IPS-18a (cell line): ENCODE data around the gene SUZ12.
A peak's percentile ranks its signal among the peaks of the same experiment; 100 is the strongest.
"Not testable (repeated sequence)": the region's sequence is repeated elsewhere in the genome, so short reads cannot be mapped to it uniquely, and the experiment has no call there.

Experiments
- H3K27ac ChIP-seq: one replicate; pipeline ENCODE4 v1.5.1; 2013; ENCODE audit warnings: low read length
- H3K27me3 ChIP-seq: one replicate; pipeline ENCODE4 v1.6.1; 2013; ENCODE audit warnings: mild to moderate bottlenecking, low read length; ENCODE audit not compliant: control insufficient read depth, insufficient read depth
- H3K36me3 ChIP-seq: one replicate; pipeline ENCODE4 v1.6.1; 2013; ENCODE audit warnings: low read depth, low read length; ENCODE audit not compliant: control insufficient read depth
- H3K4me1 ChIP-seq: one replicate; pipeline ENCODE4 v1.6.1; 2013; ENCODE audit warnings: low read depth, low read length; ENCODE audit not compliant: control insufficient read depth
- H3K4me3 ChIP-seq: one replicate; pipeline ENCODE4 v1.5.1; 2013; ENCODE audit warnings: low read length
- H3K9ac ChIP-seq: one replicate; pipeline ENCODE4 v1.6.1; 2013; ENCODE audit warnings: mild to moderate bottlenecking, low read length, moderate library complexity
- H3K9me3 ChIP-seq: one replicate; pipeline ENCODE4 v1.6.1; 2013; ENCODE audit warnings: low read depth, low read length; ENCODE audit not compliant: control insufficient read depth

The SUZ12 gene

GRCh38 chr17:31917721-31918120 lies 19.1 kb upstream of the SUZ12 start:
- not testable (repeated sequence) for H3K4me1 ChIP-seq, H3K27me3 ChIP-seq, H3K27ac ChIP-seq, H3K36me3 ChIP-seq, H3K9ac ChIP-seq, H3K9me3 ChIP-seq, H3K4me3 ChIP-seq

GRCh38 chr17:31918701-31919128 lies 18.1 kb upstream of the SUZ12 start:
- Histone ChIP-seq H3K27me3 (no peaks in the 10 kb centered on the region), H3K9me3 (no peaks in the 10 kb centered on the region), H3K27ac (no peak overlapping the region)

GRCh38 chr17:31919802-31920525 lies 16.8 kb upstream of the SUZ12 start:
- Histone ChIP-seq H3K27ac (no peak overlapping the region), H3K36me3 (no peaks in the 10 kb centered on the region), H3K4me1 (no peaks in the 10 kb centered on the region), H3K4me3 (no peak overlapping the region), H3K9me3 (no peaks in the 10 kb centered on the region), H3K9ac (no peak overlapping the region), H3K27me3 (no peaks in the 10 kb centered on the region)

More at GRCh38 chr17:31918701-31919128, 18.1 kb upstream of the SUZ12 start:
- no peak overlapping the region for H3K4me3 ChIP-seq
- no peak overlapping the region for H3K9ac ChIP-seq
- no peaks in the 10 kb centered on the region for H3K4me1 ChIP-seq
- H3K36me3 ChIP-seq, result no peaks in the 10 kb centered on the region

GRCh38 chr17:31926100-31926729 lies 10.6 kb upstream of the SUZ12 start:
- Histone ChIP-seq H3K9ac (no peak overlapping the region), H3K9me3 (no peaks in the 10 kb centered on the region), H3K4me1 (no peaks in the 10 kb centered on the region), H3K27ac (no peak overlapping the region), H3K4me3 (no peak overlapping the region), H3K36me3 (no peaks in the 10 kb centered on the region), H3K27me3 (no peaks in the 10 kb centered on the region)

- no peaks in the 10 kb centered on the region for H3K9me3 ChIP-seq
- no peak overlapping the region for H3K27ac ChIP-seq
- H3K4me3 ChIP-seq, result no peak overlapping the region
- H3K4me1 ChIP-seq, result no peaks in the 10 kb centered on the region
- no peaks in the 10 kb centered on the region for H3K27me3 ChIP-seq
- no peak overlapping the region for H3K9ac ChIP-seq
- H3K36me3 ChIP-seq, result no peaks in the 10 kb centered on the region
Observed at GRCh38 chr17:31931756-31932155, 5.1 kb upstream of the SUZ12 start.

GRCh38 chr17:31935512-31935911 lies 1.3 kb upstream of the SUZ12 start:
- H3K27ac ChIP-seq, result no peak overlapping the region
- peaks cover 4% of the 10 kb centered on the region for H3K36me3 ChIP-seq
- no peak overlapping the region for H3K9ac ChIP-seq
- H3K4me1 ChIP-seq, result peaks cover 5% of the 10 kb centered on the region
- H3K27me3 ChIP-seq, result no peaks in the 10 kb centered on the region
- H3K4me3 ChIP-seq, result no peak overlapping the region
- no peaks in the 10 kb centered on the region for H3K9me3 ChIP-seq

GRCh38 chr17:31937926-31938641 lies 1.3 kb downstream of the SUZ12 start:
- H3K9me3 ChIP-seq, H3K27me3 ChIP-seq, H3K4me1 ChIP-seq, H3K27ac ChIP-seq: not testable (repeated sequence)
- H3K9ac ChIP-seq, result peak overlapping the region; percentile 43
- H3K36me3 ChIP-seq, result peaks cover 16% of the 10 kb centered on the region
- peak overlapping the region; percentile 81 for H3K4me3 ChIP-seq

GRCh38 chr17:31941916-31942315 lies 5.1 kb downstream of the SUZ12 start:
- H3K36me3 ChIP-seq, result peaks cover 28% of the 10 kb centered on the region
- not testable (repeated sequence) for H3K27ac ChIP-seq, H3K4me3 ChIP-seq, H3K4me1 ChIP-seq, H3K9ac ChIP-seq, H3K27me3 ChIP-seq, H3K9me3 ChIP-seq

GRCh38 chr17:31942396-31942795 lies 5.6 kb downstream of the SUZ12 start:
- not testable (repeated sequence) for H3K27me3 ChIP-seq, H3K9ac ChIP-seq, H3K9me3 ChIP-seq, H3K4me3 ChIP-seq, H3K27ac ChIP-seq, H3K4me1 ChIP-seq
- H3K36me3 ChIP-seq, result peaks cover 32% of the 10 kb centered on the region

- not testable (repeated sequence) for H3K9ac ChIP-seq, H3K4me1 ChIP-seq, H3K27ac ChIP-seq, H3K9me3 ChIP-seq, H3K27me3 ChIP-seq, H3K4me3 ChIP-seq
- peaks cover 53% of the 10 kb centered on the region for H3K36me3 ChIP-seq
Observed at GRCh38 chr17:31951953-31952352, 15.1 kb downstream of the SUZ12 start.

- H3K27me3 ChIP-seq, H3K9me3 ChIP-seq, H3K4me3 ChIP-seq, H3K4me1 ChIP-seq, H3K27ac ChIP-seq, H3K9ac ChIP-seq: not testable (repeated sequence)
- H3K36me3 ChIP-seq, result peaks cover 59% of the 10 kb centered on the region
Observed at GRCh38 chr17:31964131-31964530, 27.3 kb downstream of the SUZ12 start.
